ENCODE measurements around the gene NDUFA3.

Gene NDUFA3

GRCh38 chr19:54136086-54136863 lies 33.6 kb downstream of the NDUFA3 start:
- Histone ChIP-seq H3K27me3 (ENCODE audit: control insufficient read depth, insufficient read depth, low read length) (no peaks in the 10 kb centered on the region), H3K4me1 (peaks cover 7% of the 10 kb centered on the region), H3K36me3 (ENCODE audit: control insufficient read depth, insufficient read depth, low read length) (no peaks in the 10 kb centered on the region), H3K27ac (peak overlapping the region; percentile 54), H3K9ac (no peak overlapping the region), H3K9me3 (ENCODE audit: control insufficient read depth, low read length) (no peaks in the 10 kb centered on the region), H3K4me2 (ENCODE audit: low read length) (peak overlapping the region; percentile 95), H3K4me3 (ENCODE audit: low read depth, low read length) (peak overlapping the region; percentile 62), H2AFZ (peak overlapping the region; percentile 85), H3K79me2 (peaks cover 18% of the 10 kb centered on the region)
- TF ChIP-seq CTCF (IDR thresholded peaks at IDR 0.05): no peak

- Histone ChIP-seq H3K4me1 (peaks cover 7% of the 10 kb centered on the region), H3K4me2 (ENCODE audit: low read length) (peak overlapping the region; percentile 95), H3K9me3 (ENCODE audit: control insufficient read depth, low read length) (no peaks in the 10 kb centered on the region), H3K9ac (no peak overlapping the region), H3K27me3 (ENCODE audit: control insufficient read depth, insufficient read depth, low read length) (no peaks in the 10 kb centered on the region), H3K79me2 (peaks cover 18% of the 10 kb centered on the region), H3K4me3 (ENCODE audit: low read depth, low read length) (peak overlapping the region; percentile 85), H2AFZ (peak overlapping the region; percentile 89), H3K27ac (peak overlapping the region; percentile 92), H3K36me3 (ENCODE audit: control insufficient read depth, insufficient read depth, low read length) (no peaks in the 10 kb centered on the region)
- no peak for TF ChIP-seq CTCF (IDR thresholded peaks at IDR 0.05)
Measured at GRCh38 chr19:54136864-54137698, 34.4 kb downstream of the NDUFA3 start.

- Histone ChIP-seq H2AFZ (peak within 1 kb of the TSS; percentile 89), H3K9me3 (ENCODE audit: control insufficient read depth, low read length) (no peaks in the 10 kb centered on the region), H3K4me1 (peaks cover 7% of the 10 kb centered on the region), H3K4me2 (ENCODE audit: low read length) (peak within 1 kb of the TSS; percentile 95), H3K27me3 (ENCODE audit: control insufficient read depth, insufficient read depth, low read length) (no peaks in the 10 kb centered on the region), H3K27ac (peak within 1 kb of the TSS; percentile 92), H3K79me2 (peaks cover 18% of the 10 kb centered on the region), H3K36me3 (ENCODE audit: control insufficient read depth, insufficient read depth, low read length) (no peaks in the 10 kb centered on the region), H3K4me3 (ENCODE audit: low read depth, low read length) (peak within 1 kb of the TSS; percentile 85), H3K9ac (peak within 1 kb of the TSS; percentile 99)
- TF ChIP-seq CTCF (IDR thresholded peaks at IDR 0.05): peak; percentile 15
Measured at GRCh38 chr19:54137699-54138488, 35.2 kb downstream of the NDUFA3 start, which contains the start of gene CNOT3. Gene CNOT3 (plus strand): TSS chr19:54137762. CDS start chr19:54142979, 5,217 bp downstream.

- Histone ChIP-seq H2AFZ (peak overlapping the region; percentile 89), H3K79me2 (peaks cover 18% of the 10 kb centered on the region), H3K4me2 (ENCODE audit: low read length) (peak overlapping the region; percentile 78), H3K9ac (no peak overlapping the region), H3K27ac (peak overlapping the region; percentile 92), H3K9me3 (ENCODE audit: control insufficient read depth, low read length) (no peaks in the 10 kb centered on the region), H3K36me3 (ENCODE audit: control insufficient read depth, insufficient read depth, low read length) (no peaks in the 10 kb centered on the region), H3K4me1 (peaks cover 7% of the 10 kb centered on the region), H3K4me3 (ENCODE audit: low read depth, low read length) (peak overlapping the region; percentile 85), H3K27me3 (ENCODE audit: control insufficient read depth, insufficient read depth, low read length) (no peaks in the 10 kb centered on the region)
- no peak for TF ChIP-seq CTCF (IDR thresholded peaks at IDR 0.05)
Measured at GRCh38 chr19:54138489-54139256, 36.0 kb downstream of the NDUFA3 start.

Measured in parathyroid adenoma (tissue), 2 donors.